ENCODE measurements around the gene GRAMD4.

Gene GRAMD4

DNA sequence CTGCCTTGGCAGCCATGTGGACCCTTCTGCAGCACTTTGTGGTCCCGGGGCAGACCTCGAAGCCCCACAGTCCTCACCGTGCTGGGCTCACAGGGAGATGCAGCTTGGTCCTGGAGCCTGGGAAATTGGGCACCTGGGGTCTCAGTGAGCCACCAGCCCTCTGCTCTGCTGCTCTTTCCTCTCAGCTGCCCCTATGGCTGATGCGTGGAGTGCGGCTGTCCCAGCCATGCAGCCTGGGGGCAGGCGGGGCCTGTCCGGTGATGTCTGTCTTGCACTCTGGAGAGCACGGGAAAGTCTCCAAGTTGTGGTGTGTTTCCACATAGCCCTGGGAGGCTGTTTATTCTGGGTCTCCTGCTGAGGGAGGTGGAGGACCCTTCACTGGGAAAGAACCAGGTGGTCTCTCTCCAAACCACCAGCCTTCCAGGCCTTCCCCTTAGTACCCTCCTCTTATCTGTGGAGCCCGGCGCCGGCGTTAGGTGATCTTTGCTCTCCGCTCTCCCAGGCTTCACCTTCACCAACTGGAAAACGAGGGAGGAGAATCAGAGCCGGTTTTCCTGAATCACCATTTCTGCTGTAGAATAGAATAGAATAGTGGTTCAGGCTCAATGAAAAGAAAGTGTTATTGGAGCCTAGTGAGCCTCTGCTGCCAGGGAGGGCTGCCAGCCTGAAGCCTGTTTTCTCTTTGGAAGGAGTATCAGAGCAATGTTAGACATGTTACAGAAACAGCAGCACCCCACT is 41.2 kb upstream of the GRAMD4 start:
- DNase-seq (ENCODE audit: low read depth) = no peak
- TF ChIP-seq, protein P1, sequence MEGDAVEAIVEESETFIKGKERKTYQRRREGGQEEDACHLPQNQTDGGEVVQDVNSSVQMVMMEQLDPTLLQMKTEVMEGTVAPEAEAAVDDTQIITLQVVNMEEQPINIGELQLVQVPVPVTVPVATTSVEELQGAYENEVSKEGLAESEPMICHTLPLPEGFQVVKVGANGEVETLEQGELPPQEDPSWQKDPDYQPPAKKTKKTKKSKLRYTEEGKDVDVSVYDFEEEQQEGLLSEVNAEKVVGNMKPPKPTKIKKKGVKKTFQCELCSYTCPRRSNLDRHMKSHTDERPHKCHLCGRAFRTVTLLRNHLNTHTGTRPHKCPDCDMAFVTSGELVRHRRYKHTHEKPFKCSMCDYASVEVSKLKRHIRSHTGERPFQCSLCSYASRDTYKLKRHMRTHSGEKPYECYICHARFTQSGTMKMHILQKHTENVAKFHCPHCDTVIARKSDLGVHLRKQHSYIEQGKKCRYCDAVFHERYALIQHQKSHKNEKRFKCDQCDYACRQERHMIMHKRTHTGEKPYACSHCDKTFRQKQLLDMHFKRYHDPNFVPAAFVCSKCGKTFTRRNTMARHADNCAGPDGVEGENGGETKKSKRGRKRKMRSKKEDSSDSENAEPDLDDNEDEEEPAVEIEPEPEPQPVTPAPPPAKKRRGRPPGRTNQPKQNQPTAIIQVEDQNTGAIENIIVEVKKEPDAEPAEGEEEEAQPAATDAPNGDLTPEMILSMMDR (IDR thresholded peaks at IDR 0.05; ENCODE audit: low read depth, low read length, missing control alignments) = no peak
- H3K4me3 ChIP-seq (ENCODE audit: low read depth, low read length) = no peak overlapping the region

DNA sequence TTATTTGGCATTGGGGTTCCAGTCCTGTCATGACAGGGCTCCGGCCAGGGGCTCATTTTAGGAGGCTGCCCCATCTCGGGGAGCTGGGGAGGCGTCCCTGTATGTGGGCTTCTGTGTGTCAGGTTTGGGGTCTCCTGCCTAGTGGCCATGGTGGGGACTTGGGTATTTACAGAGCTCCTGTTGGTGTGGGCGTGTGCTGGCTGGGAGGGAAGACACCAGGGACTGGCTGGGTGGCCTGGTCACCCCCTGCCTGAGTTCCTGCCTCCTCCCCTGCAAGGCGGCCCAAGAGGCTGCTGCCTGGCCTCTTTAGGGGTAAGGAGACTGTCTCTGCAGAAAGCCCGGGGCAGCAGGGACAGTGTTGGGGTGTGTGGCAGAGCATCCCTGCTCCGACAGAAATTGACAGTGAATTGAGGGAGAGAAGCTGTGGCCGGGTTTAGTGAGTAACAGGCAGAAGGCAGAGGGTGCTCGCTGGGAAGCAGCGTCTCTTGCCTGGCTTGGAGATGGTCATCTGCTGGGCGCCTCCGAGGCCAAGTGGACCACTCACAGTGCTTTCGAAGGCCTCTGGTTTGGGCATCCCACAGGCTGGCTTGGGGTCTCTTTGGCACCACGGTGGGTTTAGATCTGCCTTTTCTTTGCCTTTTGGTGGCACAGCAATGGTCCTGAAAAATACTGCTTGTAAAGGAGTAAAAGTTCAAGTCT is 40.3 kb upstream of the GRAMD4 start:
- TF ChIP-seq, protein P1 (IDR thresholded peaks at IDR 0.05; ENCODE audit: low read depth, low read length, missing control alignments) = no peak
- no peak for DNase-seq (ENCODE audit: low read depth)
- no peak overlapping the region for H3K4me3 ChIP-seq (ENCODE audit: low read depth, low read length)

DNA sequence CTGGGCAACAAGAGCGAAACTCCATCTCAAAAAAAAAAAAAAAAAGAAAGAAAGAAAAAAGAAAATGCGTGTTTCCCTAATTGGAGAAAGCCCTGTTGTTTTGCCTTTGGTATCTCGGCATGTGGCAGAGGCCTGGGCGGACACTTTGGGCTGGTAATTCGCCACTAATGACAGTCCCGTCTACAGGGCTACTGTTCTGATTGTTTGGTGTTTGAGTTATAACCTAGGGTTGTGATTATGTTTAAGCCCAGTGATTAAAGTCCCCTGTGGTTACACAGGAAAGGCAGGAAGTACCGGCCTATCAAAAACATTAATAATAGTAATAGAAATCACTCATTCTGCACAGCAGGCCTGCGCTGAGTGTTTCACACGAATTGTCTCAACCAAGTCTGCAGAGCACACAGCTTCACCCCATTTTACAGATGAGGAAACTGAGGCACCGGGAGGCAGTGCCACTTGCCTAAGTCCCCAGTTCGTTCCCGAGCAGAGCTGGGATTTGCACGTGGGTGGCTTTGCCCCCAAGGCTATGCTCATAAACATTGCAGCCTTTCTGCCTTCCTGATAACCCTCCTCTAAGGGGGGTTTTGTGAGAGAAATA is 39.1 kb upstream of the GRAMD4 start:
- TF ChIP-seq, protein P1 (IDR thresholded peaks at IDR 0.05; ENCODE audit: low read depth, low read length, missing control alignments) = no peak
- no peak overlapping the region for H3K4me3 ChIP-seq (ENCODE audit: low read depth, low read length)
- DNase-seq (ENCODE audit: low read depth) = no peak

DNA sequence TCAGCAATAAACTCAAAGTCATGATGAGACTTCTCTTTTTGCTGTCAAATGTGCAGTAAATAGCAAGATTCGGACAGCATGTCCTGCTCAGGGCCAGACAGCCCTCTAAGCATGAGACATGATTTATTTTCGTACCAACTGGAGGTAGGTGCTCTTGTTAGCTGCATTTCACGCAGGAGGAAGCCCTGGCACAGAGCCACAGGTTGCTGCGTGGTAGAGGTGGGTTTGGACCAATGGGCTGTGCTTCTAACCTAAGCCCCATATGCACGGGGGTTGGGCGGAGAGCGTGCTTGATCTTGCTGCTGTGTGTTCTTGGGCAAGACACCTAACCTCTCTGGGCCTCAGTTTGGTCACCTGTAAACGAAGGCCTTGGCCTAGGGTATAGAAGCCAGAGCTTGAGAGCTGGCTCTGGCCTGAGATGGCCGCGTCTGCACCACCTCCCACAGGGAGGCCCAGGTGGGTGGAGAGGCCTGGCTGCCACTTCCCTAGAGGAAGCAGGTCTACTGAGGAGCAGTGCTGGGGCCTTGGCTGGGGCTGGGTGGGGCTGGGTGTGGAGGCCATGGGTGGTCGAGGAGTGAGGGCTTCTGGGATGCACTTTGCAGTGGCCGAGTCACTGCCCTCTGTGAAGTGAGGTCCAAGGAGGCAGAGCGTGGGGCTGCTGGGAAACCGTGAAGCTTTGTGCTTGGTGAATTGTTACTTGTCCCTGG is 38.5 kb upstream of the GRAMD4 start:
- no peak for DNase-seq (ENCODE audit: low read depth)
- no peak overlapping the region for H3K4me3 ChIP-seq (ENCODE audit: low read depth, low read length)
- TF ChIP-seq, protein P1 (IDR thresholded peaks at IDR 0.05; ENCODE audit: low read depth, low read length, missing control alignments) = no peak

DNA sequence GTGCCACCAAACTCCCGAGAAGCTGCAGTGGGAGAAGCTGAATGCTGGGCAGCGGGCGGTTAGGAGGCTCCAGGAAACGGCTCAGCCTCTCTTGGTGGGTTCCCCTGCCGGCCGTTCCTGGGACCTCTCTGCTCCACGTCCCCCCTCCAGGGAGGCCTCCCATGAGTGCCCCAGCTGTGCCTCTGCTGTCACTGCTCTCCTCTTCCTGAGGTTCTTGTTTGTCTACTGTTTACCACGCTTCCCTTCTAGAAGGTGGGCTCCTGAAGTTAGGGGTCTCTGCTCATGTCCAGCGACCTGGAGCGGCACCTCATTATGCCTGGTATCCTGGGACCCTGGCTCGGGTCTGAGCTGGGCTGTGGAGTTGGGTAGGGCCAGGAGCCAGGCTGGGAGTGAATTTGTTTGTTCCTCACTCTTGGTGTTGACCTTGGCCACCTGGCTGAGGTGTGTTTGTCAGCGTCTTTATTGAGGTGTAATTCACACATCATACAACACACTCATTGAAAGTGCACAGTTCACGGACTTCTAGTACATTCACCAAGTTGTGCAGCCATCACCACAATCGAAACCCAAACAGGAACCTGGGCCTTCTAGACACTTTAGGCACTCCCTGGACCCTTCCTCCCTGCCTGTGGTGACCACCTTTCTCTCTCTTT is 37.8 kb upstream of the GRAMD4 start:
- TF ChIP-seq, protein P1 (IDR thresholded peaks at IDR 0.05; ENCODE audit: low read depth, low read length, missing control alignments) = no peak
- no peak overlapping the region for H3K4me3 ChIP-seq (ENCODE audit: low read depth, low read length)

DNA sequence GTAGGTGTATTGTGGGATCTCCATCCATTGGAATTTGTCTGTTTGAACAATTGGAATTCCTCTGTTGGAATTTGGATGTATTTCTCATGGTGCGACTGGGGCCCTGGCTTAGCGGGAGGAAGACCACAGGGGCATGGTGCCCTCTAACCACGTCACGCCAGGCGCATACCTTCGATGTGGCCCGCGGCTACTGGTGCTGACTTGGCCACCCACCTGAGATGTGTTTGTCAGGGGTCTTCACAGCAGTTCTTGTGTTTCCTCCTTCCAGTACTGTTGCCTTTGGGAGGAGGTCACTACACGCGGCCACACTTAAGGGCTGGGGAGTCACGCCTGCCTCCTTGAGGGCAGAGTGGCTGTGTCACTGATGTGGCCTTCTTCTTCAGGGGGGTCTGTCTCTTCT is 36.6 kb upstream of the GRAMD4 start:
- no peak overlapping the region for H3K4me3 ChIP-seq (ENCODE audit: low read depth, low read length)
- TF ChIP-seq, protein P1 (IDR thresholded peaks at IDR 0.05; ENCODE audit: low read depth, low read length, missing control alignments) = no peak
- no peak for DNase-seq (ENCODE audit: low read depth)

More for the DNA sequence above, 37.8 kb upstream of the GRAMD4 start:
- DNase-seq (ENCODE audit: low read depth) = no peak

Data from GM12864 (cell line).